ENCODE results near the gene CES5A. TPM values are rescaled to one million over a fixed set of nuclear protein-coding genes. Genes with fewer than 3 reads are reported as not detected.

CES5A gene
- total and polyA plus RNA-seq, 2 donors (not counting 1 experiment from before 2014, with no cell fraction given), result not detected

GRCh38 chr16:55900616-55901393, 25.6 kb upstream of the CES5A start:
- Histone ChIP-seq H2AFZ (ENCODE audit: insufficient read depth, low read depth, low read length, poor library complexity, severe bottlenecking) (no peak overlapping the region), H3K4me2 (replicated peaks; ENCODE audit: low read depth, low read length, poor library complexity, severe bottlenecking) (no peak overlapping the region), H3K27ac (ENCODE audit: low read length in 2 of 2) (no peak overlapping the region), H4K20me1 (ENCODE audit: control insufficient read depth, insufficient read depth, low read length, poor library complexity, severe bottlenecking) (no peaks in the 10 kb centered on the region), H3K4me3 (ENCODE audit: control extremely low read depth in 1 of 5, extremely low read depth in 1 of 5, insufficient read depth in 1 of 5, low read depth in 2 of 5, low read length in 4 of 5) (no peak overlapping the region), H3K9me3 (ENCODE audit: control extremely low read depth in 1 of 3, control insufficient read depth in 2 of 3, insufficient read depth in 1 of 3, low read length in 2 of 3) (peaks cover 3 to 7% (median 5%) of the 10 kb centered on the region in 3 donors), H3K27me3 (replicated peaks in 1 of 4; ENCODE audit: control extremely low read depth in 1 of 4, control insufficient read depth in 3 of 4, insufficient read depth in 4 of 4, low read length in 3 of 4) (no peaks in the 10 kb centered on the region), H3K79me2 (ENCODE audit: control insufficient read depth, insufficient read depth, low read length) (no peaks in the 10 kb centered on the region), H3K36me3 (replicated peaks in 1 of 2; ENCODE audit: control extremely low read depth in 1 of 2, control insufficient read depth in 1 of 2, extremely low read depth in 1 of 2, insufficient read depth in 2 of 2, low read length in 1 of 2) (no peaks in the 10 kb centered on the region), H3K9ac (ENCODE audit: low read length) (no peak overlapping the region), H3K4me1 (ENCODE audit: control insufficient read depth in 2 of 2, insufficient read depth in 2 of 2, low read length in 2 of 2) (no peaks in the 10 kb centered on the region)
- no peaks in the 10 kb centered on the region for H3K4me1 Mint-ChIP-seq
- WGBS (ENCODE audit: insufficient coverage), result 88% methylated on average over 1 of the region's 5 CpGs
- ATAC-seq (ENCODE audit: low read depth) (no peak), DNase-seq (no peak)
- TF ChIP-seq, protein P1, sequence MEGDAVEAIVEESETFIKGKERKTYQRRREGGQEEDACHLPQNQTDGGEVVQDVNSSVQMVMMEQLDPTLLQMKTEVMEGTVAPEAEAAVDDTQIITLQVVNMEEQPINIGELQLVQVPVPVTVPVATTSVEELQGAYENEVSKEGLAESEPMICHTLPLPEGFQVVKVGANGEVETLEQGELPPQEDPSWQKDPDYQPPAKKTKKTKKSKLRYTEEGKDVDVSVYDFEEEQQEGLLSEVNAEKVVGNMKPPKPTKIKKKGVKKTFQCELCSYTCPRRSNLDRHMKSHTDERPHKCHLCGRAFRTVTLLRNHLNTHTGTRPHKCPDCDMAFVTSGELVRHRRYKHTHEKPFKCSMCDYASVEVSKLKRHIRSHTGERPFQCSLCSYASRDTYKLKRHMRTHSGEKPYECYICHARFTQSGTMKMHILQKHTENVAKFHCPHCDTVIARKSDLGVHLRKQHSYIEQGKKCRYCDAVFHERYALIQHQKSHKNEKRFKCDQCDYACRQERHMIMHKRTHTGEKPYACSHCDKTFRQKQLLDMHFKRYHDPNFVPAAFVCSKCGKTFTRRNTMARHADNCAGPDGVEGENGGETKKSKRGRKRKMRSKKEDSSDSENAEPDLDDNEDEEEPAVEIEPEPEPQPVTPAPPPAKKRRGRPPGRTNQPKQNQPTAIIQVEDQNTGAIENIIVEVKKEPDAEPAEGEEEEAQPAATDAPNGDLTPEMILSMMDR (IDR thresholded peaks at IDR 0.05), result no peak
- TF ChIP-seq EZH2 (IDR thresholded peaks at IDR 0.05; ENCODE audit: borderline replicate concordance, insufficient read depth, low read depth, low read length, poor library complexity, severe bottlenecking), result no peak
- intact Hi-C loops (cut with micrococcal nuclease), result no loop called here
- POLR2A ChIA-PET, result no interaction called here
- no peak overlapping the region for H3K27ac Mint-ChIP-seq
- no peak overlapping the region for H3K4me3 Mint-ChIP-seq
- H3K27me3 Mint-ChIP-seq, result peaks cover 7% of the 10 kb centered on the region
- peaks cover 10% of the 10 kb centered on the region for H3K9me3 Mint-ChIP-seq (ENCODE audit: insufficient read depth)
- CTCF ChIA-PET, result no interaction called here

DNA sequence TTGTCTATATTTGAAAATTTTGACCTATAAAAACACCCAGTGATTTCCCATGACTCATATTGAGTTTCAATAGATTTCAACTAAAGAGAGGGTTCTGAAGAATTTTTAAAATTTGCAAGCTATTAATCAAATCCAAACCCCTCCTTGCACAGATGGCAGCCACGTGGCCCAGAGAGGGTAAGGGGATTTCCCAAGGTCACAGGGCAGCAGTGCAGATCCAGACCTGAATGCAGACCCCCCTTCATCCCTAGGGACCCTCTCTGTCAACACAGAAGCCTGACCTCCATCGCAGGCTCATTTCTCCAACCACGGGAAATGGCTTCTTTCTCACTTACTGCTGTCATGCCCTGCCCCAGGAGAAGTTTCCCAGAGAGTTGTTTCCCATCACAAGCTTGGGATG, 24.7 kb upstream of the CES5A start:
- Histone ChIP-seq H4K20me1 (ENCODE audit: control insufficient read depth, insufficient read depth, low read length, poor library complexity, severe bottlenecking) (no peaks in the 10 kb centered on the region), H3K36me3 (replicated peaks in 1 of 2; ENCODE audit: control extremely low read depth in 1 of 2, control insufficient read depth in 1 of 2, extremely low read depth in 1 of 2, insufficient read depth in 2 of 2, low read length in 1 of 2) (no peaks in the 10 kb centered on the region), H3K9me3 (ENCODE audit: control extremely low read depth in 1 of 3, control insufficient read depth in 2 of 3, insufficient read depth in 1 of 3, low read length in 2 of 3) (peaks cover 3 to 8% (median 5%) of the 10 kb centered on the region in 3 donors), H3K9ac (ENCODE audit: low read length) (no peak overlapping the region), H2AFZ (ENCODE audit: insufficient read depth, low read depth, low read length, poor library complexity, severe bottlenecking) (no peak overlapping the region), H3K27me3 (replicated peaks in 1 of 4; ENCODE audit: control extremely low read depth in 1 of 4, control insufficient read depth in 3 of 4, insufficient read depth in 4 of 4, low read length in 3 of 4) (no peaks in the 10 kb centered on the region), H3K4me1 (ENCODE audit: control insufficient read depth in 2 of 2, insufficient read depth in 2 of 2, low read length in 2 of 2) (no peaks in the 10 kb centered on the region), H3K4me3 (ENCODE audit: control extremely low read depth in 1 of 5, extremely low read depth in 1 of 5, insufficient read depth in 1 of 5, low read depth in 2 of 5, low read length in 4 of 5) (no peak overlapping the region), H3K27ac (ENCODE audit: low read length in 2 of 2) (no peak overlapping the region), H3K4me2 (replicated peaks; ENCODE audit: low read depth, low read length, poor library complexity, severe bottlenecking) (no peak overlapping the region), H3K79me2 (ENCODE audit: control insufficient read depth, insufficient read depth, low read length) (no peaks in the 10 kb centered on the region)
- ChIA-PET CTCF (no interaction called here), POLR2A (no interaction called here)
- intact Hi-C loops (cut with micrococcal nuclease), result no loop called here
- Mint-ChIP-seq H3K9me3 (ENCODE audit: insufficient read depth) (peaks cover 10% of the 10 kb centered on the region), H3K4me3 (no peak overlapping the region), H3K27ac (no peak overlapping the region), H3K27me3 (peaks cover 4% of the 10 kb centered on the region), H3K4me1 (no peaks in the 10 kb centered on the region)
- TF ChIP-seq EZH2 (IDR thresholded peaks at IDR 0.05; ENCODE audit: borderline replicate concordance, insufficient read depth, low read depth, low read length, poor library complexity, severe bottlenecking), result no peak
- ATAC-seq (ENCODE audit: low read depth) (no peak), DNase-seq (no peak)
- 50% methylated on average over 1 of the region's 3 CpGs for WGBS (ENCODE audit: insufficient coverage)

Data from B cell (primary cell).